Esophagus squamous epithelium (tissue), 5 donors: ENCODE results near the gene PIK3AP1. TPM values are rescaled to one million over a fixed set of nuclear protein-coding genes. Genes with fewer than 3 reads are reported as not detected.

Experiments
- DNase-seq: peaks from one replicate; lab custom pipeline; 2025; lab: John Stamatoyannopoulos, UW
- H3K27ac ChIP-seq, 4 donors: fragments of 200-600 bp; sonication (generic); one replicate each; pipeline ENCODE4 v1.5.1; 2016 to 2019; ENCODE audit warnings: mild to moderate bottlenecking in 1 of 4
- H3K27me3 ChIP-seq, 4 donors: fragments of 200-600 bp; sonication (generic); 1 replicate in 3 of 4; 2 replicates in 1 of 4; pipeline versions ENCODE4 v1.5.1 to v1.6.0; 2017 to 2021; ENCODE audit warnings: antibody characterized with exemption in 1 of 4
- H3K36me3 ChIP-seq, 3 donors: fragments of 200-600 bp; sonication (generic); one replicate each; pipeline ENCODE4 v1.5.1; 2016 to 2019
- H3K4me1 ChIP-seq, 3 donors: fragments of 200-600 bp; sonication (generic); one replicate each; pipeline ENCODE4 v1.5.1; 2017 to 2019
- H3K4me3 ChIP-seq, 4 donors: fragments of 200-600 bp; sonication (generic); 1 replicate in 3 of 4; 2 replicates in 1 of 4; pipeline ENCODE4 v1.5.1; 2016 to 2019; ENCODE audit warnings: mild to moderate bottlenecking in 2 of 4, moderate library complexity in 1 of 4
- H3K9me3 ChIP-seq, 3 donors: fragments of 200-600 bp; sonication (generic); one replicate each; pipeline ENCODE4 v1.5.1; 2016 to 2019
- CTCF ChIP-seq, 6 experiments: fragments of 450-650 bp in 4 of 6; fragments of 200-600 bp in 2 of 6; sonication (generic) in 2 of 6; IDR thresholded peaks; one replicate each; pipeline ENCODE4 v1.5.1; 2016 to 2019; ENCODE audit warnings: antibody characterized with exemption in 6 of 6, mild to moderate bottlenecking in 4 of 6, moderate library complexity in 4 of 6
- POLR2A ChIP-seq, 4 donors: fragments of 450-650 bp; IDR thresholded peaks; one replicate each; pipeline ENCODE4 v1.6.1; 2017; ENCODE audit warnings: antibody characterized with exemption in 4 of 4, mild to moderate bottlenecking in 4 of 4, moderate library complexity in 3 of 4
- WGBS, 2 donors: methylation state at CpG; one replicate each; pipeline ENCODE4 v1.1.5; 2018; 5-methylcytosine and 5-hydroxymethylcytosine counted together
- intact Hi-C: fragments of 100-400 bp; cut with DNase I; formaldehyde crosslinking; loops from one replicate; pipeline ENCODE4 v1.15.0; 2022
- total RNA-seq, 4 donors: library from RNA; depleted of rRNA; stranded (reverse); fragments of >200 nt; gene quantifications; one replicate each; pipeline ENCODE4 v1.1.0, GENCODE V29; 2016
- donor health status: DM: yes; HTN: yes; CAD: no.

PIK3AP1 gene
- total RNA-seq, 4 donors from 2014 or later = 0.57 to 7.6 (median 3.7) TPM

GRCh38 chr10:96714031-96714590 is 6.2 kb downstream of the PIK3AP1 start:
- DNase-seq = no peak
- TF ChIP-seq CTCF (IDR thresholded peaks at IDR 0.05) (no peak), POLR2A (IDR thresholded peaks at IDR 0.05) (no peak)
- Histone ChIP-seq H3K27ac (no peak overlapping the region), H3K9me3 (no peaks in the 10 kb centered on the region), H3K27me3 (no peaks in the 10 kb centered on the region), H3K36me3 (no peaks in the 10 kb centered on the region), H3K4me1 (no peaks in the 10 kb centered on the region), H3K4me3 (no peak overlapping the region)
- WGBS, 2 donors = 70 to 73% methylated on average over 9 of the region's 9 CpGs
- intact Hi-C loops = no loop called here

- WGBS, 2 donors = 85 to 87% methylated on average over 10 of the region's 10 CpGs
- Histone ChIP-seq H3K4me3 (no peak overlapping the region), H3K27ac (no peak overlapping the region), H3K4me1 (no peaks in the 10 kb centered on the region), H3K9me3 (no peaks in the 10 kb centered on the region), H3K27me3 (no peaks in the 10 kb centered on the region), H3K36me3 (no peaks in the 10 kb centered on the region)
- intact Hi-C loops = no loop called here
- DNase-seq = no peak
- no peak for TF ChIP-seq CTCF (IDR thresholded peaks at IDR 0.05)
- TF ChIP-seq POLR2A (IDR thresholded peaks at IDR 0.05) = no peak
Measured at GRCh38 chr10:96712662-96713271, 7.5 kb downstream of the PIK3AP1 start.

DNA sequence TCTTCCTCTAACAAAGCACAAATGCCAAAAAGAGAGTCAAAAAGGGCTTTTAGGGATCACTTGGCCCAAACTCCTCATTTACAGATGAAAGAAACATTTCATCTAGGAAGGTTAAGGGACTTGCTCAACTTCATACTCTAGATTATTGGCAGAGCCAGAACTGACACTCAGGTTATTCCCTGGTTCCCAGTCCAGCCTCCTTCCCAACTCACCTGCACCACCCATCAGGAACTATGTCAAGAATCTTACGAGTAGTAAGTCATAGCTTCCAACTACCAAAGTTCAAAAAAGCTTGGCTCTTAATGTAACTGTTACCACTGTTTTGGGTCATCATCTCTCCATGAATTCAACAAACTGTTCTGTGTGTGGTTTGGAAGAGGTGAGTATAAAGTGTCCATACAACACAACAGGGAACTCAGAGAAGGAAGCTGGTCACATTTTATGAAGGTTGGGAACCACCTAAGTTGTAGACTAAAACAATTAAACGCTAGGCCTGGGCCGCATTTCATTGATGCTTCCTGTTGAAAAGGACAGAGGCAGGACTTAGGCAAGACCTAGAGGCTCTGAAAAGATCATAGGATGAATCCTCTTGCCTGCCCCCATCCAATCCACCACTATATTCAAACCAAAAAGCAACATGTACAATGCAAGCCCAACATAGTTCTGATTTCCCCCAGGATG is 9.1 kb downstream of the PIK3AP1 start:
- Histone ChIP-seq H3K9me3 (no peaks in the 10 kb centered on the region), H3K4me3 (no peak overlapping the region), H3K27me3 (no peaks in the 10 kb centered on the region), H3K36me3 (no peaks in the 10 kb centered on the region), H3K4me1 (no peaks in the 10 kb centered on the region), H3K27ac (no peak overlapping the region)
- intact Hi-C loops = no loop called here
- 72 to 81% methylated on average over 3 of the region's 3 CpGs for WGBS, 2 donors
- DNase-seq = no peak
- TF ChIP-seq CTCF (IDR thresholded peaks at IDR 0.05) = no peak
- no peak for TF ChIP-seq POLR2A (IDR thresholded peaks at IDR 0.05)

DNA sequence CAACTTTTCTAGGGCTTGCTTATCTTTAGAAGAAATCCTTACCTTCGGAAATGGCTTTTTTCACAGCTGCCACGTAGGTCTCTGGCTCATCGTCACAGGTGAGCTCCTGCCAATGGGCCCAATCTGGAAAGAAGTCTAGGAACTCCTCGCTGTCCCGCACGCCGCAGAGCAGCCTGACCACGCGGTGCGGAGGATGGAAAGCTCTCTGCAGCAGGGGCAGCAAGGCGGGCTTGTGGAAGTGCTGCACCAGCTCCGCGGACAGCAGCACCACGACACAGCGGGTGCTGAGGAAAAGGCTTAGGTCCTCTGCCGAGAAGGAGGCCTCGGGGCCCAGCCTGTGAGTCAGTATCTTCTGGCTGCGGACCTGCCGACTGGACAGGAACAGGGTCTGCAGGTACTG is 10.8 kb downstream of the PIK3AP1 start:
- 90 to 100% methylated on average over 2 to 18 of the region's 19 CpGs for WGBS, 2 donors
- H3K4me3 ChIP-seq = no peak overlapping the region
- TF ChIP-seq POLR2A (IDR thresholded peaks at IDR 0.05) = no peak
- TF ChIP-seq CTCF (IDR thresholded peaks at IDR 0.05) = no peak
- no peak for DNase-seq
- H3K9me3 ChIP-seq = no peaks in the 10 kb centered on the region
- H3K27ac ChIP-seq = peak overlapping the region in 2 of 4 donors; percentile 28 to 38
- intact Hi-C loops = no loop called here
- H3K27me3 ChIP-seq = no peaks in the 10 kb centered on the region
- H3K4me1 ChIP-seq = no peaks in the 10 kb centered on the region
- H3K36me3 ChIP-seq = no peaks in the 10 kb centered on the region

- H3K9me3 ChIP-seq = no peaks in the 10 kb centered on the region
- no peaks in the 10 kb centered on the region for H3K27me3 ChIP-seq
- H3K27ac ChIP-seq = peak overlapping the region in 2 of 4 donors; percentile 28 to 38
- H3K36me3 ChIP-seq = no peaks in the 10 kb centered on the region
- TF ChIP-seq CTCF (IDR thresholded peaks at IDR 0.05) (no peak), POLR2A (IDR thresholded peaks at IDR 0.05) (no peak)
- H3K4me1 ChIP-seq = no peaks in the 10 kb centered on the region
- 76 to 93% methylated on average over 7 of the region's 7 CpGs for WGBS, 2 donors
- intact Hi-C loops = no loop called here
- no peak overlapping the region for H3K4me3 ChIP-seq
- DNase-seq = no peak
Measured at GRCh38 chr10:96708996-96709395, 11.3 kb downstream of the PIK3AP1 start.
